Posterior vena cava (tissue), 2 donors: Measurements from ENCODE around the gene SPATA3. TPM values are rescaled to one million over a fixed set of nuclear protein-coding genes. Genes with fewer than 3 reads are reported as not detected.
"Not testable (repeated sequence)": the region's sequence is repeated elsewhere in the genome, so short reads cannot be mapped to it uniquely, and the experiment has no call there.

ENCODE experiments used
- DNase-seq: peaks from one replicate; pipeline ENCODE4 v3.0.0-alpha.2; 2020; ENCODE audit warnings: low spot score
- intact Hi-C, 2 donors: fragments of 100-400 bp; cut with DNase I; formaldehyde crosslinking; loops; one replicate each; pipeline versions ENCODE4 v1.14.1 to v1.14.2; 2022 to 2023
- total RNA-seq, 2 donors: library from RNA; stranded (reverse); fragmentation: NEBNext Ultra II Directional; extraction: Animal tissue kit (Norgen Biotek cat#: 25700); gene quantifications; one replicate each; pipeline ENCODE4 v1.2.1, GENCODE V29; 2021
- donor health status: DM: yes; HTN: yes; CAD: no.
- donor health status: DM: yes; HTN: yes; CAD: no.

SPATA3 gene
- total RNA-seq, 2 donors from 2014 or later = not detected

DNA sequence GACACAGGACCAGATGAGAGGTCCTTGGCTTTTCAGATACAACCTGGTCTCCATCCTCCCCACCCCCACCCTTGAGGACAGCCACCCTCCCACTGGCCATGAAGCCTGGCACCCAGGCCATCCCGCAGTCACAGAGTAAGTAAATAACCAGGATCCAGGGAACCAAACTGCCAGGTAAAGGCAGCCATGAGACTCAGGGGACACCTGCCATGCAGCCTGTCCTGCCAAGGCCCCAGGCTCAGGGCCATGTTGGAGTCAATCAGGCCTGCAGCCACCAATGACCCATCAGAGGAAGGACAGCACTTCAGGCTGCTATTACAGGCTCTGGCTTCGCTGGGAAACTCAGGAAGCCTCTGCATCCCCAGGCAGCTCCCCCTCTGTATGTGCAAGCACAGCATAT lies 15.6 kb downstream of the SPATA3 start:
- intact Hi-C loops = no loop called here
- DNase-seq = no peak

DNA sequence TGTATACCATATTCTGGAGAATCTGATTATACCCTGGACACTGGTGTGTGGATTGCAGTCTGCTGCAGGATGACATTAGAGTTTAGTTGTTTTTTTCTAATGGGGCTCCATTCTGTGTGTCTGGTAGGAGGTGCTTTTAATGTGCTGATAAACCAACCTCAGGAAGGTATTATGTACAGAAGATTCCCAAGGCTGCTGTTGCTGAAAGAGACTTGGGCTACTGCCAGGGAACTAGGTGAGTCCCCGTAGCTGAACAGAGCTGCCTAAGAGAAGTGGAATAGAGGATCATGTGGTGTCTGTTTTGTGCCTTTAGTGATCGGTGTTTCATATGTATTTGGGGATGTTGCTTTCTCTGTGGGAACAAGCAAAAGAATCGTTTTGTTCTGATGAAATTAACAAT lies 16.5 kb downstream of the SPATA3 start:
- no peak for DNase-seq
- intact Hi-C loops = no loop called here

DNA sequence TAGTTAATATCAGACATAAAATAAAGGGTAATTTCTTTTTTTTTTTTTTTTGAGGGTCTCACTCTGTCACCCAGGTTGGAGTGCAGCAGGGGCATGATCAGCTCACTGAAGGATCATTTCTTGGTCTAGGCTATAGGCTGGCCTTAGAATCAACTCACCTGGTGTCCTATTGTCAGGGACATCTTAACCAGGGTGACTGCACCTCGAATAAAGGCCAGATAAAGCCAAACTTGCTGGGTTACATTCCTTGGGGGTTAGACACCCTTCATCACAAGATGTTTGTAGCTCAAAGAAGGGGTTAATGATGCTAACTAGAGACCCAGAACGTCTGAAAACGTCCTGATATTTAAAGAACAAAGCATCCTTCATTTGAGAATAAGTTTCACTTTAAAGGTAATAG lies 17.9 kb downstream of the SPATA3 start:
- intact Hi-C loops = no loop called here
- DNase-seq = no peak

DNA sequence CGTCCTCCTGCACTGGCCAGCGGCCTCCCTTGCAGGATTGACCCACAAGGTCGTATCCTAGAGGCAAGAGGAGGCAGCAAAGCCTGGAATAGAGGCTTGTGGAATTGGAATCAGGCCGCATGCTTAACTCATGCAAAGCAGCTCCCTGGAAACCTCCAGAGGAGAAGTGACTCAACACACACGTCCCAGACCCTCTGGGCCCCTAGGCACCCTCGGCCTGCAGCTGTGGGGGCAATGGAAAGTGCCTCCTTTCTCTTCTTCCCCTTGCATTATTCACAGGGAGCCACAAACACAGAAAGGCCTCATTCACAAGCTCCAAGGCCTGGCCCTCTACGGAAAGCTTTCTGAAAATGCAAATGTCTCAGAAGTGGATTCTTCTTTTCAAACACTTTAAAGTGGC lies 19.6 kb downstream of the SPATA3 start:
- intact Hi-C loops = no loop called here
- no peak for DNase-seq

DNA sequence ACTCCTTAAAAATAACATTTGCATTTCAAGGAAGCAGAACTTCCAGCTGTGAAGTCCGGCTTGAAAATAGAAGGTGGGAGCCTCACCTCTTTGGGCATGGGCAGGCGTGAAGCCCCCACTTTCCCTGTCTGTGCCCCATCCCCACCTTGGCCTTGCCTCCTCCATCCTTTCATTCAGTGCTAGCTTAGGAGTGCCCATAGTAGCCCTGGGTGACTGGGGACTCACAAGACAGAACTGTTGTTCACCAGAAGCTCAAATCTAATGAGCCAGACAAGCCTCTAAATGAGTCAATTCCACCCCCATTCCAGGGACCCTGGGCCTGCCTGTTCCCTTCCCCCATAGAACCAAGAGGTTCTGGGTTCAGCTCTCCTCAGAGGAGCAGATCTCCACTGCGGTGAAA lies 20.0 kb downstream of the SPATA3 start:
- DNase-seq = no peak
- intact Hi-C loops = no loop called here

DNA sequence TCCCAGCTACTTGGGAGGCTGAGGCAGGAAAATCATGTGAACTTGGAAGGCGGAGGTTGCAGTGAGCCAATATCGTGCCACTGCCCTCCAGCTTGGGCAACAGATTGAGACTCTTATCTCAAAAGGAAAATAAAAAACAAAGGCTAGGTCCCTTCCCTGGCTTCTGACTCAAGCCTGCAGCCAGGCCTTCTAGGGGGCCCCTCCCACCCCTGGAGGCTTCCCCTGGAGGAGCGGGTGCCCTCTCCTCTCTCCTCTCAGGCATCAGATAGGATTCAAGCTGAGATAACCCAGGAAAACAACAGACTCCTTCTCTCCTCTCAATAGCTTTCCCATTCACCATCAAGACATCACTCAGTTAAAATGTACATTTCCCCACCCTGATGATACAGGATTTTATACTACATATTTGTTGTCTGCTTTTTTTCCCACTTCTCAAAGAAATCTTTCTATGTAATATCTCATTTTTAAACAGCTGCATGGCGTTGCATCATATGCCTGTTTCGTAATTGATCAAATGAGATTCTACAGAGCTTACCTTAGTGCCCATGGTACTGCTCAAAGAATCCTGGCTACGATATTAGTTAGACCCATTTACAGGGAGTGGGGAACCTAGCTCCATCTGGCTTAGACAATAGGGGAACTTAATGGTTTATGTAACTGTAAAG lies 20.8 kb downstream of the SPATA3 start:
- intact Hi-C loops = no loop called here
- DNase-seq = no peak

DNA sequence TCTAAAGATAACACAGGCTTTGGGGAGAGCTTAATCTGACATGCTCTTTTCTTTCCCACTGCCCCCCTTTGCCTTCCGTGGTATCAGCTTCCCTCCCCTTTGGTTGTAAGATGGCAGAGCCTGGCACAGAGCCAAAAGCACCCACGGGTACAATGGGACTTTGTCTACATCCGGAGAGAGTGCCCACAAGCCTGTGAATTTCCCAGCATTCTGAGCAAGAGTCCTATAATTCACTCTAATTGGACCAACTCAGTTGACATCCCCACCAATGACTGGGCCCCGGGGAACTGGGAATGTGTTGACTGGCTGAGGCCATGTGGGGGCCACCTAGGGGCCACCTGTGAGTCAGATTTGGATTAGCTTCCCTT lies 21.3 kb downstream of the SPATA3 start:
- DNase-seq = no peak
- intact Hi-C loops = no loop called here

DNA sequence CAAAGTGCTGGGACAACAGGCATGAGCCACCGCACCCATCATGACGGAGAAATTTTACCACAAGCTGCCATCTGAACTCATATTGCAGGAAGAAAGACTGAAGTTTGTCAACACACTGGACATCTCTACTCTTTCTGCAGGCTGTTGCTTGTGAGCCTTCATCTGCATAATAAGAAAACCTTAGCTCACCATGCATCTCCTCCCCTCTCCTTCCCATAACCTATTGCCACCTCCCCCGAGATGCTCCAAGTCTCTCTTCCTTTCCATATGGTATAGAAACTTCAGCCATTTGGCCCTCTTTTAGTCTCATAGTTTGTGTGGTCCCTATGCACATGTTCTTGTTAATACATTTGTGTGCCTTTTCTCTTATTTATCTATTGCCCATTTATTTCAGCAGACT lies 22.3 kb downstream of the SPATA3 start:
- intact Hi-C loops = no loop called here
- DNase-seq = no peak

DNA sequence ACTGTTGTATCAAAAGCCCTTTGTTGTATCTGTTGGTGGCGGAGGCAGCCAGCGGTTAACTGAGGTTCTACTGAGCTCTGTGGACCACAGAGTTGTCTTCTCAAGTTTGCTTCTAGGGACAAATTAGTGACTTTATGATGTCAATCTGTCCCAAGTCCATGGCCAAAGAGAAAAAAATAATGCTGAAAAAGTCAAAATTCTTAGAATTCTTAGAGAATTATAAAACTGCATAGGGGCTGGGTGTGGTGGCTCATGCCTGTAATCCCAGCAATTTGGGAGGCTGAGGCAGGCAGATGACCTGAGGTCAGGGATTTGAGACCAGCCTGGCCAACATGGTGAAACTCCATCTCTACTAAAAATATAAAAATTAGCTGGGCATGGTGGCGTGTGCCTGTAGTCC lies 29.1 kb downstream of the SPATA3 start:
- intact Hi-C loops, DNase-seq: not testable (repeated sequence)

DNA sequence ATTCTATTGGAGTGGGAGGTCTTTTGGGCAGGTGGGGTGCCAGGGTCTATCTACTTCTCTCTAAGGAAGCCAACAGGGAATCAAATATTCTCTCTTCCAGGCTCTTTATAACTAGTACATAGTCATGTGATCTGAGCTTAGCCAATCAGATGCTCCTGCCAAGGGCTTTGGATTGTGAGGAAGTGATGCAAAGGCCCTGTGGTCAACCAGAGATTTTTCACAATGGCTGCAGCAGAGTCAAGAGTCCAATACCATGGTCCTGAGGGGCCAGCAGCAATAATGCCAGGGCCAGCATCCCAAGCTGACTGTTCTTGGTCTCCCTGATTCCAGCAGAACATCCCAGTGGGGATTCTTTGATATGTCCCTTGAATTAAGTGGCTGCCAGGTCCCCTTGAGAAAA lies 33.0 kb downstream of the SPATA3 start:
- DNase-seq = no peak
- intact Hi-C loops = no loop called here

DNA sequence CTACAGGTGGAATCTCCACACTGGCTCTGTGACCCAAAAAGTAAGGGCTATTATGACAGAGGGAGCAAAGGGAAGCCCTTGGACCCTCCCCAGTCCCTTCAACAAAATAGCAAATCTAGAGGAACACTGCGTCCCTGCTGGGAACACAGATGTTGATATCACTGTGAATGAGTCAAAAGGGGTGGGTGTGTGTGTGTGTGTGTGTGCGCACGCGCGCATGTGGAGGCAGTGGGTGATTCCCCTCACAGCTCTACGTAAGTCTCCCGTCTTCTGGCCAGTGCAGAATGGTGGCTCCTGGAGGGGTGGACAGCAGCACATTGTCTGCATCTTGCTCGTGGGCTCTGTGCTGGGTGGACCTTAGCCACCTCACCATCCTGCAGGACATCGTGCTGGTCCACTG lies 33.6 kb downstream of the SPATA3 start:
- no peak for DNase-seq
- intact Hi-C loops = no loop called here

DNA sequence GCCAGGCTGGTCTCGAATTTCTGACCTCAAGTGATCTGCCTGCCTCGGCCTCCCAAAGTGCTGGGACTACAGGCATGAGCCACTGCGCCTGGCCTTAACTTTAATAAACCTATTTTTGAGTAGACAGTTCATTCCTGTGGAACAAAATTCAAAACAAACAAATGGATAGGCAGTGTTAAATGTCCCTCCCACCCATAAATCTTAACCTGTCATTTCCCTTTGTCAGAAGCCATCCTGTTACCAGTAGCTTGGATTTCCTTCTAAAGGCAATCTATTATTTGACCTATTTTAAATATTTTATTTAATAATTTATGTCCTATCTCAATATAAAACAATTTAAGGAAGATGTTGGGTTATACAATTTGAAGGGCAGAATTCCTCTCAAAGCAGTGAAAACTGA lies 34.8 kb downstream of the SPATA3 start:
- intact Hi-C loops = no loop called here
- DNase-seq = no peak

DNA sequence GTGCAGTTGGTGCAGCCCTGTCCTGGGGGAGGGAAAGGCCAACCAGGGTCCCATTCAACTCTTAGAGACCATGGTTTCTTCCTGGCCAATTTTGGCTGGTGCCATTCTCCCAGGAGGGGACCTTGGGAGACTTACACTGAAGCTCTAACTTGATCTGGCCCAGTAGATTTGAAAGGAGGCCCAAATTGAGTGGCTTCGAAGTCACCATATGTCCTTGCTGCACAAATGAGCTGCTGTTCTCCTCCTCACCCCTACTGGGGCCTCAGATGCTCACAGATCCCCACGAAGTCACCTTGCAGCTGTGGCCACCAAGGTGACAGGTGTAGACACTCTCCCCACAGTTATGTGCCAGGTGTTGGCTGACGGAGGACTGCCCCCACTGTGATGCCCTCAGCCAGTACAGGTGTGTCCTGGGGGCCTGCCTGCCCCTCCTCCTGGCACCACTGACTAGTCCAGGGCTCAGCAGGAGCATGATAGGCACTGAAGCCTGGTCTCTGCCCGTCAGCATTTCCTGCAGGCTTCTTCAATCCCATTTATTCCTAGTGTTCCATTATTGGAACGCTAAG lies 36.7 kb downstream of the SPATA3 start:
- intact Hi-C loops = no loop called here

DNA sequence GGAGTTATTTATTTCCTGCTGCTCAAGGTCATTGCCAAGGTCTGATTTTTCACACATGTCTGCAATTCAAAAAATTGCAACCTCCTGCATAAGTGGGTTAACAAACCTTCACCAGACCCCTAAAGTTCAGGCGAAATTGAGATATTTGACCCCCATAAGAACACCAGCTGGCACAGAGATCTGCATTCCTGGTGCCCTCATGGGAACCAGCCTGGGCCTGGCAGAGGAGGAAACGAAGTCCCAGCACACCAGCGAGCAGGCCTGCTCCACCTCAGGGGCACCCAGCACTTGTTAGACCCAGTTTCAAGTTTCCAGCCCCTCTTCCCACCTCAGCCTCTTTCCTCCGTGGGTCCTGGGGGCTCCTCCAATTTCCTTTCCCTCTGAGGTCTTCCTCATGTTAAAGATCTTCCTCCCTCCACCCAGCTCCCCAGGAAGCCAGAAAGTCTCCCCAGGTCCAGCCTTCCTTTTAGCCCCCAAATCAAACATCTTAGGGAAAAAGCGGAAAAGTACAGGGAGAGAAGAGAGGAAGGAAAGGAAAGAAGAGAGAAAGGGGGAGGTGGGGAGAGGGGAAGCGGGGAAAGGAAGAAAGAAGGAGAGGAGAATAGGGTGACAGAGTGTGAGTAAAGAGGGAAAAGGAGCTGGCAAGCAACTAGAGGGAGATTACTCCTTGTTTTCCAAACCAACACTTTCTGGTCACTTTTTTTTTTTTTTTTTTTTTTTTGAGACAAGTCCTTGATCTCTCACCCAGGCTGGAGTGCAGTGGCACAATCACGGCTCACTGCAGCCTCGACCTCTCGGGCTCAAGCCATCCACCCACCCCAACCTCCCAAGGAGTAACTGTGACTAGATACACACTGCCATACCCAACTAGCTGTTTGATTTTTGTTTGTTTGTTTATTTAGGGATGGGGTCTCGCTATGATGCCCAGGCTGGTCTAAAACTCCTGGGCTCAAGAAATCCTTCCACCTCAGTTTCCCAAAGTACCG lies 37.5 kb downstream of the SPATA3 start:
- intact Hi-C loops = no loop called here
- DNase-seq = no peak

More for the DNA sequence above, 36.7 kb downstream of the SPATA3 start:
- no peak for DNase-seq

DNA sequence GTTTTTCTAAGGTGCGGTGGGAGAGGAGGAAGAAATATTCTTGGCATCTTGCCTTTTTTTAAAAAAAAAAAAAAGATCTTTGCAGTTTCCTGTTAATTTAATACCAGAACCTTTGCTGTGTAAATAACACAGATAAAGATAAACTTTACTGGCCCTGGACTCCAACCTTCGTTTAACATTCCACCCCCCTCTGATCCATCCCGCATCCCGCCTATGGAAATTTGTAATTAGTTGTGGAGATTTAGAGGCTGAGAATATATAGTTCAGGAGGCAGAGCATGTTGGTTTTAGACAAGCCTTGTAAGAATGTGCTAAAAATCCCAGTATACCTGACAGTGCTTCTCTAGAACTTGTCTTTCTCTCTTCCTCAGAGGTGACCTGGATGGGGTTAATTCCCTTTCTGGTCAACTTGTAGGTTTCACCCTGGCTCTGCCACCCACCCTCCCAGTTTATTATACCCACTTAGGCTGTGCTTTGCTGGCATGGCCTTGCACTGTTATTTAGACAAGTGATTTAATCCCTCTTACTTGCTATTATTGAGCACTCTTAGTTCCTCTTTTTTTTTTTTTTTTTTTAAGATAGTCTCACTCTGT lies 38.5 kb downstream of the SPATA3 start:
- no peak for DNase-seq
- intact Hi-C loops = no loop called here

DNA sequence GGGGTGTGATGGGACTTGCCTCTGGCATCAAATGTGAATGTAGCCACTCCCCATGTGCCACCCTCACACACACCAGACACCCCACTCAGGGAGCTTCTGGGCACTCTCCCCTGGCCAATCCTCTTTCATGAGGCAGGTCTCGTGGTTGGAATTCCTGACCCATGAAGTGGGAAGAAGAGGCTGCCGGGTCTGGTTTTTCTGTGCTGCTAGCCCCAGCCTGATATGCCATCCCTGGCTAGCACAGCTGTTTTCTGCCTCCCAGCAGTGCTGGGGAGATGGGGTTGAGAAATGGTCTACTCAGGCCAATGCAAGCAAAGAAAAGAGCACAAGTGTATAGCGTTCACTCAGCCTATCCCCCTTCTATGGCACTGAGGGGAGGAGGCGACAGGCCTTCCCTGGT lies 40.2 kb downstream of the SPATA3 start:
- intact Hi-C loops = no loop called here
- no peak for DNase-seq

DNA sequence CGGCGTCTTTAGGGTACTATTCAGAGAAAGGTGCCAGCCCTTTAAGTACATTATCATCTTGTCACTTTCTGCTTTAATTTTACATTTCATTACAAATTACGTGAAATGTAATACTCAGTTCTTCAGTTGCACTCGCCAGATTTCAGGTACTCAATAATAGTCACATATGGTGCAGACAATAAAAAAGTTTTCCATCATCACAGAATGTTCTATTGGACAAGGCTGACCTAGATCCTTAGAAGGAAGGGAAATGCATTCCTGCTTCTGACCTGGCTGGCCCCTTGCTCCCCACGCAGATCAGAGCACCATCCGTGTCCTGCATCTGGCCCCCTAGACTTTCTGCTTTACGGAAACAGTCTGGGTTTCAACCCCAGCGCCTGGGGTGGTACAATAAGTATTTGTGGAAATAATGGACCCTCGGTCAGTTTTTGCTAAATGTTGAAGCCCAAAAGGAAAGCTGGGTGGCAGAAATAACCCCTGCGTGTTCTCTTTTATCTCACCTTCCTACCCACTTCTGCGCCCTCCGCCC lies 40.7 kb downstream of the SPATA3 start:
- no peak for DNase-seq
- intact Hi-C loops = no loop called here

DNA sequence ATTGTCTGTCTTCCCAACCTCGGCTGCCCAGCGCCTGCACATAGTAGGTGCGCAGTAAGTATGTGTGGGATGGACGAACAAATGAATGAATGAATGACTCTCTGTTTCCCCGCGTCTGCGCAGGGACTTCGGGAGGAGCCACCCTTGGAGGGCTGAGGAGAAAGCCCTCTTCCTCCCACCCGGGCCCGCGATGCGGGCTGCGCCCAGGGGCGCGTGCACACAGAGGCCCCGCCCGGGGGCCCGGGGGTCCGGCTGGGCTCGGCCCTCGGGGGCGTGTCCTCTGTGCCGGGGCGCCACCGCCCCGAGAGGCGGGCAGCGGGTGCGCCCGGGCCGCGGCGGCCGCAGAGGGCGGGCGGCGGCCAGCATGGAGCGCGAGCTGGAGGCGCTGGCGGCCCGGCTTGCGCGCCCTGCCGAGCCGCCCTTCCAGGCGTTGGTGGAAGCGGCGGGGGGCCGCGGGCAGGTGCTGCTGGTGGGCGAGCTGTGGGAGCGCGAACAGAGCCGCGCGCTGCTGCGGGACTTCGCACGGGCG lies 41.3 kb downstream of the SPATA3 start, which contains the start of gene C2orf72:
Gene C2orf72 (plus strand): TSS at position 322 of the 529 bp plus-strand sequence. CDS start 43 bp downstream, at position 365.
- intact Hi-C loops = no loop called here
- DNase-seq = no peak

DNA sequence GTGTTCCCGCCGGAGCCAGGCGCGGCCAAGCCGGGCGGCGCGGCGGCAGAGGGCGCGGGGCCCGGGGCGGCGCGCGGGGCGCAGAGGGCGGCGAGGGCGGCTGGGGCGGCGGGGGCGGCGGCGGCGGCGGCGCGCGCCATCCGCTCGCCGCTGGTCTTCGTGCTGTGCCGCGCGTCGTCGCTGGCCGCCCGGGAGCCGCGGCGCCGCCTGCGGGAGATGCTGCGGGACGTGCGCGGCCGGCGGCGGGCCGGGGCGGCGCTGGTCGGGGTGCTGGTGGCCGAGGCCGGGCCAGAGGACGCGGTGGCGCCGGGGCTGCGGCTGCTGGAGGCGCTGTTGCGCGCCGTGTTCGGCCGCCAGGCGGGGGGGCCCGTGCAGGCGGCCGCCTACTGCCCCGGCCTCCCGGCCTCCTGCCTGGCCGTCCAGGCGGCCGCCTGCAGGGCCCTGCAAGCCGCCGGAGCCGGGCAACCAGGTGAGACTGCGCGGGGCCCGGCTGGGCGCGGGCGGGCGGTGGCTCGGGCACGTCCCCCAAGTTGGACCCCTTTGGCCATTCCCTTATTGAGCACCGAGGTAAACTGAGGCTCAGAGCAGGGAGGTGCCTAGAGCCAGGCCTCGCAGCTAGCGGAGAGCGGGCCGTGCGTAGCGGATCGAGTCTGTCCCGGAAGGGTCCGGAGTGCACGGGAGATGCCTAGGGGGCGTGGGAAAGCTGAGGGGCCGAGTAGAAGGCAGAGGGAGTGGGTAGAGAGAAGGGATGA lies 42.0 kb downstream of the SPATA3 start:
- intact Hi-C loops = no loop called here
- no peak for DNase-seq
